Choroid plexus epithelial cell (primary cell): ENCODE results near the gene PIMREG.

Experiments used
- DNase-seq: peaks from one replicate; pipeline ENCODE4 v3.0.0-alpha.2; 2010; ENCODE audit warnings: low read depth
- H3K4me3 ChIP-seq: 2 replicates; pipeline ENCODE4 v1.5.1; 2011; ENCODE audit warnings: low read depth, mild to moderate bottlenecking, control low read depth, low read length, moderate library complexity
- CTCF ChIP-seq: conservative IDR thresholded peaks from 2 replicates; pipeline ENCODE4 v1.5.1; 2011; ENCODE audit warnings: low read depth, mild to moderate bottlenecking, control low read depth, inconsistent platforms, low read length, moderate library complexity

The PIMREG gene

GRCh38 chr17:6420173-6420641 lies 24.0 kb upstream of the PIMREG start:
- peak; percentile 47 for DNase-seq
- peak; percentile 71 for TF ChIP-seq CTCF
- H3K4me3 ChIP-seq = no peak overlapping the region

GRCh38 chr17:6421700-6422604 lies 22.3 kb upstream of the PIMREG start:
- peak; percentile 94 for TF ChIP-seq CTCF
- DNase-seq = peak; percentile 80
- no peak overlapping the region for H3K4me3 ChIP-seq

GRCh38 chr17:6422654-6423241 lies 21.5 kb upstream of the PIMREG start:
- no peak for DNase-seq
- no peak for TF ChIP-seq CTCF
- no peak overlapping the region for H3K4me3 ChIP-seq

GRCh38 chr17:6423931-6424330 lies 20.3 kb upstream of the PIMREG start:
- H3K4me3 ChIP-seq = no peak overlapping the region
- DNase-seq = no peak
- no peak for TF ChIP-seq CTCF

- no peak for DNase-seq
- no peak overlapping the region for H3K4me3 ChIP-seq
- TF ChIP-seq CTCF = no peak
These were observed 18.8 kb upstream of the PIMREG start for GRCh38 chr17:6425407-6425806.

- H3K4me3 ChIP-seq = no peak overlapping the region
- DNase-seq = no peak
- TF ChIP-seq CTCF = no peak
These were observed 17.7 kb upstream of the PIMREG start for GRCh38 chr17:6426356-6427101.
